ENCODE measurements around the gene CREM.
"Not testable (repeated sequence)": the region's sequence is repeated elsewhere in the genome, so short reads cannot be mapped to it uniquely, and the experiment has no call there.

The CREM gene

GRCh38 chr10:35216303-35216905 is 89.8 kb downstream of the CREM start:
- peak overlapping the region; percentile 24 for H3K4me3 Mint-ChIP-seq
- ATAC-seq (peak; percentile 77), DNase-seq (ENCODE audit: low spot score in 2 of 2) (peak in 1 of 2 donors; percentile 59)
- peak overlapping the region; percentile 50 for H3K27ac Mint-ChIP-seq
- peaks cover 44% of the 10 kb centered on the region for H3K4me1 Mint-ChIP-seq
- no peaks in the 10 kb centered on the region for H3K9me3 Mint-ChIP-seq
- peaks cover 46% of the 10 kb centered on the region for H3K36me3 Mint-ChIP-seq

- peak overlapping the region; percentile 50 for H3K27ac Mint-ChIP-seq
- not testable (repeated sequence) for ATAC-seq
Observed at GRCh38 chr10:35216956-35217355, 90.3 kb downstream of the CREM start.

GRCh38 chr10:35217455-35217854 is 90.8 kb downstream of the CREM start:
- Mint-ChIP-seq H3K9me3 (no peaks in the 10 kb centered on the region), H3K36me3 (peaks cover 36% of the 10 kb centered on the region), H3K27ac (peak overlapping the region; percentile 50), H3K4me1 (peaks cover 44% of the 10 kb centered on the region), H3K4me3 (peak overlapping the region; percentile 24)
- DNase-seq (ENCODE audit: low spot score in 2 of 2) (peak in 1 of 2 donors; percentile 44), ATAC-seq (no peak)

More at GRCh38 chr10:35216956-35217355, 90.3 kb downstream of the CREM start:
- Mint-ChIP-seq H3K4me3 (peak overlapping the region; percentile 24), H3K36me3 (peaks cover 41% of the 10 kb centered on the region), H3K4me1 (peaks cover 44% of the 10 kb centered on the region)
- H3K9me3 Mint-ChIP-seq: not testable (repeated sequence)
- peak in 1 of 2 donors; percentile 43 for DNase-seq (ENCODE audit: low spot score in 2 of 2)

- peak overlapping the region; percentile 66 for H3K4me3 Mint-ChIP-seq
- no peaks in the 10 kb centered on the region for H3K9me3 Mint-ChIP-seq
- peak; percentile 74 for ATAC-seq
- DNase-seq (ENCODE audit: low spot score in 2 of 2): peak; percentile 69 to 88
- H3K4me1 Mint-ChIP-seq: peaks cover 42% of the 10 kb centered on the region
- peak overlapping the region; percentile 94 for H3K27ac Mint-ChIP-seq
- peaks cover 26% of the 10 kb centered on the region for H3K36me3 Mint-ChIP-seq
Observed at GRCh38 chr10:35218339-35218955, 91.8 kb downstream of the CREM start.

GRCh38 chr10:35219292-35219691 is 92.6 kb downstream of the CREM start:
- H3K4me3 Mint-ChIP-seq: peak overlapping the region; percentile 66
- DNase-seq (ENCODE audit: low spot score in 2 of 2): peak in 1 of 2 donors; percentile 48
- peak overlapping the region; percentile 94 for H3K27ac Mint-ChIP-seq
- peaks cover 38% of the 10 kb centered on the region for H3K4me1 Mint-ChIP-seq
- no peaks in the 10 kb centered on the region for H3K9me3 Mint-ChIP-seq
- peaks cover 17% of the 10 kb centered on the region for H3K36me3 Mint-ChIP-seq
- peak; percentile 78 for ATAC-seq

GRCh38 chr10:35219891-35220890 is 93.5 kb downstream of the CREM start:
- Mint-ChIP-seq H3K27ac (peak overlapping the region; percentile 94), H3K9me3 (peaks cover 1% of the 10 kb centered on the region), H3K4me1 (peaks cover 41% of the 10 kb centered on the region)

GRCh38 chr10:35223016-35223415 is 96.4 kb downstream of the CREM start:
- no peak overlapping the region for H3K4me3 Mint-ChIP-seq
- no peak for ATAC-seq
- peak in 1 of 2 donors; percentile 41 for DNase-seq (ENCODE audit: low spot score in 2 of 2)
- H3K4me1 Mint-ChIP-seq: peaks cover 37% of the 10 kb centered on the region
- H3K9me3 Mint-ChIP-seq: peaks cover 4% of the 10 kb centered on the region
- no peak overlapping the region for H3K27ac Mint-ChIP-seq
- H3K36me3 Mint-ChIP-seq: peaks cover 12% of the 10 kb centered on the region

More at GRCh38 chr10:35219891-35220890, 93.5 kb downstream of the CREM start:
- DNase-seq (ENCODE audit: low spot score in 2 of 2) (peak in 1 of 2 donors; percentile 38), ATAC-seq (no peak)
- peak overlapping the region; percentile 13 for H3K4me3 Mint-ChIP-seq
- peaks cover 14% of the 10 kb centered on the region for H3K36me3 Mint-ChIP-seq

- Mint-ChIP-seq H3K4me3 (no peak overlapping the region), H3K4me1 (peaks cover 25% of the 10 kb centered on the region)
Observed at GRCh38 chr10:35224045-35224740, 97.5 kb downstream of the CREM start.

GRCh38 chr10:35225204-35225603 is 98.6 kb downstream of the CREM start:
- H3K4me3 Mint-ChIP-seq: no peak overlapping the region
- peaks cover 17% of the 10 kb centered on the region for H3K4me1 Mint-ChIP-seq

More at GRCh38 chr10:35224045-35224740, 97.5 kb downstream of the CREM start:
- ATAC-seq (no peak), DNase-seq (ENCODE audit: low spot score in 2 of 2) (peak in 1 of 2 donors; percentile 33)
- Mint-ChIP-seq H3K36me3 (peaks cover under 1% of the 10 kb centered on the region), H3K27ac (no peak overlapping the region), H3K9me3 (peaks cover 4% of the 10 kb centered on the region)

GRCh38 chr10:35226507-35226906 is 99.9 kb downstream of the CREM start:
- Mint-ChIP-seq H3K9me3 (peaks cover 4% of the 10 kb centered on the region), H3K4me3 (no peak overlapping the region), H3K36me3 (no peaks in the 10 kb centered on the region), H3K27ac (no peak overlapping the region), H3K4me1 (peaks cover 13% of the 10 kb centered on the region)
- DNase-seq (ENCODE audit: low spot score in 2 of 2) (no peak), ATAC-seq (peak; percentile 66)

More at GRCh38 chr10:35225204-35225603, 98.6 kb downstream of the CREM start:
- ATAC-seq (peak; percentile 85), DNase-seq (ENCODE audit: low spot score in 2 of 2) (no peak)
- Mint-ChIP-seq H3K9me3 (peaks cover 4% of the 10 kb centered on the region), H3K36me3 (no peaks in the 10 kb centered on the region), H3K27ac (peak overlapping the region; percentile 63)

GRCh38 chr10:35228058-35228457 is 101.4 kb downstream of the CREM start:
- ATAC-seq (no peak), DNase-seq (ENCODE audit: low spot score in 2 of 2) (no peak)
- no peaks in the 10 kb centered on the region for H3K36me3 Mint-ChIP-seq
- H3K27ac Mint-ChIP-seq: no peak overlapping the region
- peaks cover 4% of the 10 kb centered on the region for H3K9me3 Mint-ChIP-seq
- no peak overlapping the region for H3K4me3 Mint-ChIP-seq
- H3K4me1 Mint-ChIP-seq: peaks cover 13% of the 10 kb centered on the region

GRCh38 chr10:35231646-35232045 is 105.0 kb downstream of the CREM start:
- no peak overlapping the region for H3K4me3 Mint-ChIP-seq
- H3K4me1 Mint-ChIP-seq: no peaks in the 10 kb centered on the region
- ATAC-seq (no peak), DNase-seq (ENCODE audit: low spot score in 2 of 2) (no peak)
- H3K9me3 Mint-ChIP-seq: no peaks in the 10 kb centered on the region
- no peak overlapping the region for H3K27ac Mint-ChIP-seq
- H3K36me3 Mint-ChIP-seq: no peaks in the 10 kb centered on the region

GRCh38 chr10:35232527-35232926 is 105.9 kb downstream of the CREM start:
- no peak for ATAC-seq
- no peak overlapping the region for H3K4me3 Mint-ChIP-seq

GRCh38 chr10:35234073-35234472 is 107.4 kb downstream of the CREM start:
- no peaks in the 10 kb centered on the region for H3K9me3 Mint-ChIP-seq
- H3K36me3 Mint-ChIP-seq: no peaks in the 10 kb centered on the region
- H3K4me1 Mint-ChIP-seq: no peaks in the 10 kb centered on the region
- DNase-seq (ENCODE audit: low spot score in 2 of 2): no peak
- H3K4me3 Mint-ChIP-seq: no peak overlapping the region
- no peak overlapping the region for H3K27ac Mint-ChIP-seq
- ATAC-seq: no peak

More at GRCh38 chr10:35232527-35232926, 105.9 kb downstream of the CREM start:
- H3K9me3 Mint-ChIP-seq: no peaks in the 10 kb centered on the region
- H3K4me1 Mint-ChIP-seq: no peaks in the 10 kb centered on the region
- H3K27ac Mint-ChIP-seq: no peak overlapping the region
- H3K36me3 Mint-ChIP-seq: no peaks in the 10 kb centered on the region
- no peak for DNase-seq (ENCODE audit: low spot score in 2 of 2)

Data from stimulated activated effector memory CD8-positive, alpha-beta T cell treated with anti-CD3 and anti-CD28 coated beads, Interleukin-12 subunit alpha, Interleukin-12 subunit beta, amount 100 ng/mL, for 72 hours (primary cell).